Measurements from ENCODE around the gene MMP14.
A peak's percentile ranks its signal among the peaks of the same experiment; 100 is the strongest.
"Not testable (repeated sequence)": the region's sequence is repeated elsewhere in the genome, so short reads cannot be mapped to it uniquely, and the experiment has no call there.

Gene MMP14

DNA sequence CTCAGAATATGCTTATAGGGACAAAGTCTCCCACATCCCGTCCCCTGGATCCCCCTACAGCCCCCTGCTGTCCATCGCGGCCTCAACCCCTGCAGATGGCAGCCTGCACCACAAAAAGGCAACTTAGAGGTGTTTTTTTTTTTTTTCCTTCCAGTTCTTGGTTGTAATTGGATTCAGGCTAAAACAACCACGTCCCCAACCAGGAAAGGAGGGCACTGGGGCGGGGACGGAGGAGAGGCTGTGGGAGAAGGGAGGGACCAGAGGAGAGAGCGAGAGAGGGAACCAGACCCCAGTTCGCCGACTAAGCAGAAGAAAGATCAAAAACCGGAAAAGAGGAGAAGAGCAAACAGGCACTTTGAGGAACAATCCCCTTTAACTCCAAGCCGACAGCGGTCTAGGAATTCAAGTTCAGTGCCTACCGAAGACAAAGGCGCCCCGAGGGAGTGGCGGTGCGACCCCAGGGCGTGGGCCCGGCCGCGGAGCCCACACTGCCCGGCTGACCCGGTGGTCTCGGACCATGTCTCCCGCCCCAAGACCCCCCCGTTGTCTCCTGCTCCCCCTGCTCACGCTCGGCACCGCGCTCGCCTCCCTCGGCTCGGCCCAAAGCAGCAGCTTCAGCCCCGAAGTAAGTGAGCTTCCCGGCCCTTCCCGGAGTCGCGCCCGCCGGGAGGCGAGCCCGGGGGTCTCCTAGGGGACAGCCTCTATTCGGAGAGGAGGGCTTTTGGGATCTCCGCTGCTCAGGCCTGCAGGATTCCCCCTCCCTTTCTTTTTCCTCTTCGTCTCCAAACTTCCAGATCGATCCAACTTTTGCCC, at the start of gene MMP14:
Gene MMP14, plus strand, starts transcription at position 285 of the 813 bp plus-strand sequence. Its CDS starts 233 bp downstream, at position 518.
- no peak for DNase-seq

DNA sequence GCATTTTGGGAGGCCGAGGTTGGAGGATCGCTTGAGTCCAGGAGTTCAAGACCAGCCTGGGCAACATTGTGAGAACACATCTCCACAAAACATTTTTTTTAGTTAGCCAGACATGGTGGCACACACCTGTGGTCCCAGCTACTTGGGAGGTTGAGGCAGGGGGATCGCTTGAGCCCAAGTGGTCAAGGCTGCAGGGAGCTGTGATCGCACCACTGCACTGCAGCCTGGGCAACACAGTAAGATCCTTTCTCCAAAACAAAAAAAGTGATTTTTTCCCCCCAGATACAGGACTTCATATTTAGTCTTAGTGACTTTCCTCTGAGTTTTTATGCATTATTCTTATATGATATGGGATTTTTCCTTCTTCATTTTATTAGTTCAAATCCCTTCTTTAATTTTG, 49.7 kb upstream of the MMP14 start:
- DNase-seq, result no peak

DNA sequence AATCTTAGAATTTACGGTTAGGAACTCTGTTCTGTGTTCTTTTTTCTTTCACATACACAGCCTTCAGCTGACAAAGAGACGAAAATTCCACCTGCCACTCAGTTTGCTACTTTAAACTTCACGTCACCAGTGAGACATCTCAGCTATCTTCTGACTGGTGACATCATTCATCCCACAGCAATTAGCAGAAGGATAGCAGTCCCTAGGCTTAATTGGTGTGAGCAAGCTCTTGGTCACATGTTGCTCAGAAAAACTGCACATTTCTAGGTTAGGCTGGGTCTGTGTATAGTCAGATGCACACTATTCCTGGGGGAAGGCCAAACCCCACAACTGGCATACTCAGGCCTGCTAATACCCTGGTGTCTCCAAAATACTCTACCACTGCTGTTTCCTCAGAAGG, 45.1 kb upstream of the MMP14 start:
- DNase-seq, result no peak

DNA sequence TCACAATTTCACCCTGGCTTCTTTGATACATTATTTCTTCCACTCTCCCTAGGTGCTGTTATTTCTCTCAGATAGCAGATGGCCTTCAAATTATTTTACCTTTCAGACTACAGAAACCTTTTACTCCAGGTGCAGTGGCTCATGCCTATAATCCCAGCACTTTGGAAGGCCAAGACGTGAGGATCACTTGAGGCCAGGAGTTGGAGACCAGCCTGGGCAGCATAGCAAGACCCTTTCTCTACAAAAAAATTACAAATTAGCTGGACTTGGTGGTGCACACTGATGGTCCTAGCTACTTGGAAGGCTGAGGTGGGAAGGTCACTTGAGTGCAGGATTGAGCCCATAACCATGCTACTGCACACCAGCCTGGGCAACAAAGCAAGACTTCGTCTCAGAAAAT, 44.2 kb upstream of the MMP14 start:
- no peak for DNase-seq

DNA sequence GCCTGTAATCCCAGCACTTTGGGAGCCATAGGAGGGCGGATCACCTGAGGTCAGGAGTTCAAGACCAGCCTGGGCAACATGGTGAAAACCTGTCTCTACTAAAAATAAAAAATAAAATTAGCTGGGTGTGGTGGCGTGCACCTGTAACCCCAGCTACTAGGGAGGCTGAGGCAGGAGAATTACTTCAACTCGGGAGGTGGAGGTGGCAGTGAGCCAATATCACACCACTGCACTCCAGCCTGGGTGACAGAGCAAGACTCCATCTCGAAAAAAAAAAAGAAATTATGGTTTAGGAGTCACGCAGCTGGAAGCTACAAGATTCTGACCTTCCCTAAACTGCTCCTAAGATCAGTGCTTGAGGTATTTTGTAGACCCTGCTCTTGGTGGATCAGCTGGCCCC, 42.8 kb upstream of the MMP14 start:
- not testable (repeated sequence) for DNase-seq

DNA sequence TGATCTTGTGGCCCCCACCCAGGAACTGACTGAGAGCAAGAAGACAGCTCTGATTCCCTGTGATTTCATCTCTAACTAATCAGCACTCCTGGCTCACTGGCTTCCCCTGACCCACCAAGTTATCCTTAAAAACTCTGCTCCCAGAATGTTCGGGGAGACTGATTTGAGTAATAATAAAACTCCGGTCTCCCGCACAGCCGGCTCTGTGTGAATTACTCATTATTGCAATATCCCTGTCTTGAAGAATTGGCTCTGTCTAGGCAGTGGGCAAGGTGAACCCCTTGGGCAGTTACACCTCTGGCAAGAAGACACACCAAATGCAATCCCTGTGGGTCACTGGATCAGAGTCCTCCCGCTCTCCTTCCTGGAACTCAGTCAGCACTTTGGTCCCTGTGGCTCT, 42.4 kb upstream of the MMP14 start:
- DNase-seq, result no peak

DNA sequence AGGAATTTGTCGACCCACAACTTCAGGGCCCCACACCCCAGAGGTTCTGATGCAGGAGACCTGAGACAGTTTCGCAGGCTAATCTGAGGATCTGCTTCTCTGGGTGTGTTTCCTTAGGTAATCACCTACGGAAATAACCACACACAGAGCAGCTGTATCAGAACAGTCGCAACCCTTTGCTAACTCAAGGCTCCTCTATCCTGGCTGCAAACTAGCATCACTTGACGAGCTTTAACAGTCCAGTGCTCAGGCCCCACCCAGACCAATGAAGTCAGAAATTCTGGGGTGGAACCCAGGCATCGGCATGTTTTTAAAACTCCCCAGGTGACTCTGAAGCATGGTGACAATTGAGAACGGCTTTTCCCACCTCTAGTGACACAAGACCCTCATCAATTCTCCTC, 41.8 kb upstream of the MMP14 start:
- DNase-seq, result no peak

DNA sequence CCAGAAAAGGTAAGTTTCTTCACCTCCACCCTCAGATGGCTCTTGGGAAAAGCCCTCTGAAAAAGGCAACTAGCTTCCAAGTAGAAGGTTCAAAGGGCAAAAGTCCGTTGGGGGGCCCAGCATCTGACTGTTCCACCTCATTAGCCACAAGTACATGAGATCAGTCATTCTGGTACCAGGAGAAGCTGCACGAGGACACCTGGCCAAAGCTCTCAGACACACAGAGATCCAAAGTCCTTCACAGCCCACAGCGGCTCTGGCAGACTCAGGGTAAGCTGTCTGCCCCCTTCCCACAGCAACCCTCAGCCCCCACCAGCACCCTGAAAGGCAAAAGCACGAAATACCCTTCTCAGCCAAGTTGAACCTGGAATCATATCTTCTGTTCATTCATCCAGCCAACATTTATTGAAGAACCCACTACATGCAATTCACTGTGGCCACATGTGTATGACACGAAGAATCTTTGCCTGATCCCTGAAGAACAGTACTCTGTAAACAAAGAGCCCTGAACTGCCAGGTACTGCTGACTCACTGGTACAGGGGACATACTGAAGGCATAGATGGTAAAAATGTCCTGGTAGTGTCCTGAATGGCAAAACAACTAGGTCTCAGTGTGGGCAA, 40.2 kb upstream of the MMP14 start:
- no peak for DNase-seq

DNA sequence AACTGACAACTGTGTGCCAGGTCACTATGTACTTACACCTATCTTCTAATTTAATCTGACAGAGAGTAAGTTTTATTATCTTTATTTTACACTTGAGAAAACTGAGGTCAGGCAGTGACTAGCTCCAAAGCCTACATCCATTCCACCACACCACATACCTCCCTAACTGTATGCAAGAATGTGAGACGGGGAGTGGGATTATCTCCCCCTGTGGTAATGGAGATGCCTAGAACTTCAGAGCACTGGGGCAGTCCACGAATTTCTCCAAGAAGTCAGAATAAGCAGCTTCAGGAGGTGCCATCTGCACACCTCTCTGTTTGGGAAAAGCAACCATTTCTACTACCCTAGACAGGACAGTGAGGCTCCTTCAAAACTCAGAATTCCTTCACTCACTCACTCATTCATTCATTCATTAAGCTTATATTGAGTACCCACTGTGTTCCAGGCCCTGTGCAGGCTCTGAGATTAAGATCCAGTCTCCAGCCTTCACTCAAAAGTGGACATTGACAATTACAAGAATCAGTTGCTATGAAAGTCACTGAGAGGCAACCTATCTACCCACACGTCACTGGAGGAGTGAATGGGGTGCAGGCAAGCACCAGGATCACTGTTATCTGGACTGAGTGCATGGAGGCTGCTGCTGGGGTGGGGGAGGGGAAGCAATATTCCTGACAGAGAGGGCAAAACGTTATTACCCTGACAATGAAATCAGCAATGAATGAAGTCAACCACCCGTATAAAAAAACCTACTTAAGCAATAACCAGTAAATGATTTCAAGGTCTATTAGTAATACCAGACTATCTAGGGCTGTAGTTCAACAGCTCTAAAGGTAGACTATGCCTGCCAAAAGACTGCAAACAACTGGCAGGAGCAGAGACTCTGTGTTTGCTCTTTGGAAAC, 39.1 kb upstream of the MMP14 start:
- DNase-seq, result peak; percentile 51

DNA sequence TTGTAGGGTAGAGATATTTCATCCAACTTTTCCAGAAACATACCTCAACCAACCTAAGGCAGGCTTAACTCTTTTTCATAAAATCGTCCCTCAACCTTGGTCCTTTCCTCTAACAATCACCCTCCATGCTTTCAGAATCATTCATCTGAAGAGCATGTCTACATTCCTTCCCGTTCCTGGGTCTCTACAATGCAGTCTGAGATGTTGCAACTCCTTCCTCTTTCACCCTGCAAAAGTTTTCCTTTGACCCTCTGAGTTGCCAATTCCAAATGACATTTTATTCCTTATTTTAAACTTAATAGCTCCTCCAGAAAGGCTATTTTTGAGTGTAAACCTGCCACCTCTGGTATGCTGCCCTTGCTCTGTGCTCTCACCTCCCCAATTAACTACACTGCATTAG, 37.9 kb upstream of the MMP14 start:
- no peak for DNase-seq

DNA sequence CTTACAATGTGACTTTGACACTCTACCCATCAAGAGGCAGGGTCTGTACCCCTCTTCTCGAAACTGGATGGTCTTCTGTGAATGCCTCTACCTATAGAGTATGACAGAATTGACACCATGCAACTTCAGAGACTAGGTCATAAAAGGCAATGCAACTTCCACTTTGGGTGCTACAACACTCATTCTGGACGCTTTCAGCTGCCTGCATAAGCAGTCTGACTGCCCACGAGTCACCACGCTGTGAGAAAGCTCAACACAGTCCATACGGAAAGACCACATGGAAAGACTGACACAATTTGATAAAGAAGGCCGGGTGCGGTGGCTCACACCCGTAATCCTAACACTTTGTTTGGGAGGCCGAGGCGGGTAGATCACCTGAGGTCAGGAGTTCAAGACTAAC, 36.0 kb upstream of the MMP14 start:
- no peak for DNase-seq

DNA sequence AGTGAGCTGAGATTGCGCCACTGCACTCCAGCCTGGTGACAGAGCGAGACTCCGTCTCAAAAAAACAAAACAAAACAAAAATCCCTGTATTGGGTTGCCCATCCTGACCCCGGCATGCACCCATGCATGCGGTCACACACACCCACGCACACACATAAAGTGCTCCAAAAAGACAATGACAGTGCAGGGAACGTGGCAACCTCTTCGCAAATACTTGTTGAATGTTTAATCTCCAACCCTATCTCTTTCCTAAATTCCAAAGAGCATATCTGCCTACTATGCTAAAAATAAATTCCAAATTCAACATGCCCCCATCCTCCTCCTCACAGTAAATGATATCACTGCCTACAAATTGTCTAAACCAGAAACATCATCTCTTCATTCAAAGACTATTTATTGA, 34.7 kb upstream of the MMP14 start:
- no peak for DNase-seq

DNA sequence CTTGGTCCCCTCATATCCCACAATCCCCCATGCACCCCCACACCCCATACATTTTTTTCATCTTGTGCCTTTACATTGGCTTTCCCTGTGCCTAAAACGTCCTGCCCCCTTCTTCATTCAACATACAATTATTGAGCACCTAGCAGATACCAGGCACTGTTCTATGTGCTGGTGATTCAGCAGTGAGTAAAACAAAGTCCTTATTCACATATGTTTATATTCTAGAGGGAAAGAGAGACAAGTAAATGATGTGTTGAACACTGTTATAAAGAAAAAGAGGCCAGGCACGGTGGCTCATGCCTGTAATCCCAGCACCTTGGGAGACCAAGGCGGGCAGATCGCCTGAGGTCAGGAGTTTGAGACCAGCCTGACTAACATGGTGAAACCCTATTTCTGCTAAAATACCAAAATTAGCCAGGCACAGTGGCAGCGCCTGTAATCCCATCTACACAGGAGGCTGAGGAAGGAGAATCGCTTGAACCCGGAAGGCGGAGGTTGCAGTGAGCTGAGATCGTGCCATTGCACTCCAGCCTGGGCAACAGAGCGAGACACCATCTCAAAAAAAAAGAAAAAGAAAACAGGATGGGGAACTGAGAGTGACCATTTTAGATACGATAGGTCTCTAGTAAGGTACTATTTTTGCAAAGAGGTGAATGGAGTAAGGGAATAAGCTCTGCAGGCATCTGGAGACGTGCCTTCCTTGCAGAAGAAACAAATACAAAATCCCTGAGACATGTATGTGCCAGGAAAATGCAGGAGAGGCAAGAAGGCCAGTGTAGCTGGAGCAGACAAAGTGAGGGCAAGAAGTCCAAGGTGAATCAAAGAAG, 33.3 kb upstream of the MMP14 start:
- no peak for DNase-seq

DNA sequence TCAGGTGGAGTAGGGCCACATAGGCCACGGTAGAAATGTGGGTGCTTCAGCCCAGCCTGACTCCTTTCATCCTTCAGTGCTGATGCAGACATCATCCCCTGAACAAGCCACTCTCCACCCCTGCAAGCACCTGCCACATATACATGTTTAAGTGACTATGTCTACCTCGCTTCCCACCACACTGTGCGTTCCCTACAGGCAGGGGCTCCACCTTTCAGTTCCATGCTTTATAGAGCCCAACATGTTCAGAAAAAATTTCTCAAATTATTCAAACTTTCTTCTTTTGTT, 32.8 kb upstream of the MMP14 start:
- DNase-seq, result no peak

DNA sequence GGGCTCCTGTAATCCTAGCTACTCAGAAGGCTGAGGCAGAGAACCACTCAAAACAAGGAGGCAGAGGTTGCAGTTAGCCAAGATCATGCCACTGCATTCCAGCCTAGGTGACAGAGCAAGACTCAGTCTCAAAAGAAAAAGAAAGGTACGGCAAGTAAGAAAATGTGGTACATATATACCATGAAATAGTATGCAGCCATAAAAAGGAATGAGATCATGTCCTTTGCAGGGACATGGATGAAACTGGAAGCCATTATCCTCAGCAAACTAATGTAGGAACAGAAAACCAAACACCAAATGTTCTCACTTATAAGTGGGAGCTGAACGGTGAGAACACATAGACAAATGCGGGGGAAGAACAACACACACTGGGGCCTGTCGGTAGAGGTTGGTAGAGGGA, 31.1 kb upstream of the MMP14 start:
- not testable (repeated sequence) for DNase-seq

DNA sequence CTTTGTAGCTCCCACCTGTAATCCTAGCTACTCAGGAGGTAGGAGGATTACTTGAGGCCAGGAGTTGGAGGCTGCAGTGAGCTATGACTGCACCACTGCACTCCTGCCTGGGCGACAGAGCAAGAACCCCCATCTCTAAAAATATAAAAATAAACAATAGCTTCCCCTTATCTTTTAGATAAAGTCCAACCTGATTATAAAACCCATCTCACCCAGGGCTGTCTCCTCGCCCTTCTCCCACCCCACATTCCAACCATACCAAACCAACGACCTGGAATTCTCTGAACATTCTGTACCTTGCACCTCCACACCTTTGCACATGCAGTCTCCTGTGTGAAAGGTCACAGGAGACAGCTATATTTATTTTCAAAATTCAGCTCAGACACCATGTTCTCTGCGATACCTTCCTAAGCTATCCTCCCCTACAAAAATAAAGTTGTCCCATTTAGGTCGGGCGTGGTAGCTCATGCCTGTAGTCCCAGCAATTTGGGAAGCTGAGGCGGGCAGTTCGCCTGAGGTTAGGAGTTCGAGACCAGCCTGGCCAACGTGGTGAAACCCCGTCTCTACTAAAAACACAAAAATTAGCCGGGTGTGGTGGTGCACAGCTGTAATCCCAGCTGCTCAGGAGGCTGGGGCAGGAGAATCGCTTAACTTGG, 28.8 kb upstream of the MMP14 start:
- DNase-seq, result no peak

DNA sequence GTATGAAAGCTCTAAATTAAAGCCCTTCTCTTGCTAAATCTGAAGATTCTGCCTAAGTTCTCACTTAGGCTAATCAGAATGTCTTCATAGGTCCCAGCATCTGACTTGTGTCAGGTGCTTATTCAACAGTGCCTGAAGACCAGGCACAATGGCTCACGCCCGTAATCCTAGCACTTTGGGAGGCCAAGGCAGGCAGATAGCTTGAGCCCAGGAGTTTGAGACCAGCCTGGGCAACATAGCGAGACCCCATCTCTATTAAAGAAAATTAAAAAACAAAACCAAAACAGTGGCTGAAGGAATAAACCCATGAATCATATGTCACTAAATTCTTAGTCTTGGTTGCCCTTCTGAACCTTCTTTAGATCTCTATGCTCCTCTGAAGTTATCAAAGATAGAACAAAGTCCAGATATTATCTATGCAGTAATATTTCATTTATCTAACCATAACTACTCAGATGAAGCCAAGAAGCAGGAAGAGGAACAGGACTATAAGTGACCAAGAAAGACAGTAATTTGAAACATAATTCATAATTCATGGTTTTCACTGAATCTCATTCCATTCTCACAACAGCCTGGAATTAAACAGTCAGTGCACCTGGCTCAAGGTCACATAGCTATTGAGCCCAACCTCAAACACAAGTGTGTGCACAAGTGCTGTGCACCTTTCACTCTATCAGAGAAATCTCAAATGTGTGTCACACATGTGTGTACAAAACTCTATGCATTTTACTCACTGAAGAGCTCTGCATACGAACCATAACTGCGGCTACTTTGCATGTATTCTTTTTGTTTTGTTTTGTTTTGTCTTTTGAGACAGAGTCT, 27.8 kb upstream of the MMP14 start:
- no peak for DNase-seq

DNA sequence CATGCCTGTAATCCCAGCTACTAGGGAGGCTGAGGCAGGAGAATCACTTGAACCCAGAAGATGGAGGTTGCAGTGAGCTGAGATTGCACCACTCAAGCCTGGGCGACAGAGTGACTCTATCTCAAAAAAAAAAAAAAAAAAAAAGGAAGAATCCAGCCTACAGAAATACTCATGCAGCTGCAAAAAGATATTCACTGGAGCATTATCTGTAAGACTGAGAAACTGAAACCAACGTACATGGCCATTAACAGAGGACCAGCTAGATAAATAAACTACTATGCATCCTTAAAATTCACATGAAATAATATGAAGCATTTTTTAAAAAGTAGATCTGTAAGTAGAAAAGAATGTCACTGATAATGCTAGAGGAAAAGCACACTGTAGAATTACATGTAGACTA, 24.7 kb upstream of the MMP14 start:
- DNase-seq, result no peak

DNA sequence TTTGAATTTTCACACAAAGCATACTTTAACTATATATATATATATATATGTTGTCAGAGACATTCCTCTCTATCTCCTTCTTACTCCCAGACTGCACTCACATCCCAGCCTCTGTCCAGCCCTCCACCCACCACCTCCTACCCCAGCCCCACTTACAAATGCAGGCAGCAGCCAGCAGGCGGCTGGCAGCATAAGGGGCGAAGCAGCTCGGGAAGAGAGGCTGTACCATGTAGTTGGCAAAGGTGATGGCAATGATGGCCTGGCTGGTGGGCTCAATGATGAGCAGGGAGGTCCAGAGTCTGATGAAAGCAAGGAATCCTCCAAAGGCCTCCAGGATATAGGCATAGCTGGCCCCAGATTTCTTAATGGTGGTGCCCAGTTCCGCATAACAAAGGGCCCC, 23.6 kb upstream of the MMP14 start:
- DNase-seq, result no peak

DNA sequence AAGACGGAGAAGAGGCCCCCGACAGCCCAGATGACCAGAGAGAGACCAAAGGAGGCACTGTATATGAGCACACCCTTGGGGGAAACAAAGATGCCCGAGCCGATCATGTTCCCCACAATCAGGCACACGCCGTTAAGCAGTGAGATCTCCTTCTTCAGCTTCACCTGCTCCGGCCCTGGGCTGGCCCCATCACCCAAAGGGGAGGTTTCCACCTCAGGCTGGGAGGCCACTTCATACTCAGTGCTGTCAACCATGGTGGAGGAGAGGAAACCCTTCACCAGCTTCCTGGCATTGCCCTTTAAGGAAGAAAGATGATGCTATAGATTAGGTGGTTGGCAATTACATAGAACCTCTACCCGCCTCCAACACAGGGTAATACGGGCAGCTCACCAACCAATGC, 23.2 kb upstream of the MMP14 start:
- peak; percentile 56 for DNase-seq

DNA sequence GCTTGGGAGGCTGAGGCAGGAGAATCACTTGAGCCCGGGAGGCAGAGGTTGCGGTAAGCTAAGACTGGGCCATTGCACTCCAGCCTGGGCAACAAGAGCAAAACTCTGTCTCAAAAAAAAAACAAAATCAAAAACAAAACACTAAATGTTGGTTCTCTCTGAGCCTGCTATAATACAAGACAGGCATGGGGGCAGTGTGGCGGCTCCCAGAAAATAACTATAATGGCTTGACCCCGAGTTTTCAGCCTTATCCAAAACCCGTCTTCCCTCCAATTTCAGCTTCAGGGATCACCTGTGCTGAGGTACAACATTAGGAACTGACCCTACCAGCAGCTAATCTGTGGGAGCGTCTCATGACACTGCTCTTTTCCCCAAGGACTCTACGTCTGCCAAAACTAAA, 22.0 kb upstream of the MMP14 start:
- no peak for DNase-seq
